ENCODE measurements around the gene CWH43. TPM values are rescaled to one million over a fixed set of nuclear protein-coding genes. Genes with fewer than 3 reads are reported as not detected.
A peak's percentile ranks its signal among the peaks of the same experiment; 100 is the strongest.

CWH43 gene
- total and polyA plus RNA-seq, 9 of the 15 experiments (the other 6 are each of a cell fraction or from before 2014, with no cell fraction given), result not detected

DNA sequence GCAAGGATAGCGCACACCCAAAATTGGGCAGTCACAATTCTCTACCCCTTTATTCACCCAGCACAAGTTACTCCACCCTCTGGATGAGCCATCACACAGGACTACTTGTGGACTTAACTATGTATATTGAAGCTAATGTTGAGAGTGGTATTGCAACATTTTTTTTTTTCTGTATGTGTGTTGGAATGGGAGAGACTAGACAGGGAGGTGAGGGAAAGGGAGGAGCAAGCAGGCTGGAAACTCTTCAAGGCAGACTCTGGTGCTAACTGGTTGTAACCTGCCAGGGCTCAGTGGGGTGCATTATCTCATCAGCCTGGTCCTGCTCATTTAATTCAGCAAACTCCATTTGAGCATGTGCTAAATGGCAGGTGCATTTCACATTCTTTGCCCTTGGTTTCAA, 18.4 kb upstream of the CWH43 start:
- in situ Hi-C loops (cut with MboI), result no loop called here
- H3K9me3 ChIP-seq (replicated peaks; ENCODE audit: control insufficient read depth, insufficient read depth, low read depth, low read length), result no peaks in the 10 kb centered on the region
- intact Hi-C loops (cut with micrococcal nuclease), result no loop called here

More for the DNA sequence above, 18.4 kb upstream of the CWH43 start:
- TF ChIP-seq TAF15 (IDR thresholded peaks at IDR 0.05; ENCODE audit: low read depth, low read length) (no peak), REST (IDR thresholded peaks at IDR 0.05; ENCODE audit: borderline replicate concordance) (peak; percentile 87), REST (CRISPR knock-in tag; IDR thresholded peaks at IDR 0.05; ENCODE audit: low read depth) (no peak), CHD4 (IDR thresholded peaks at IDR 0.05; ENCODE audit: insufficient read depth, insufficient replicate concordance, low read depth, low read length, poor library complexity, severe bottlenecking) (no peak), XRCC4 (IDR thresholded peaks at IDR 0.05; ENCODE audit: extremely low read depth, insufficient read depth, insufficient read length) (no peak), NFIC (IDR thresholded peaks at IDR 0.05) (no peak), CEBPG (CRISPR knock-in tag; IDR thresholded peaks at IDR 0.05) (no peak), CEBPG (tag; conservative IDR thresholded peaks at IDR 0.05 in 1 of 2, IDR thresholded peaks at IDR 0.05 in 1 of 2) (peak in 1 of 2 experiments; percentile 43; a peak in 1 of 4 replicates), CEBPB (tag; IDR thresholded peaks at IDR 0.05) (0 out of 2 replicates have a peak, but pooled peaks have one; percentile 22), COPS2 (conservative IDR thresholded peaks at IDR 0.05) (no peak)
- TF ChIP-seq, protein P1, sequence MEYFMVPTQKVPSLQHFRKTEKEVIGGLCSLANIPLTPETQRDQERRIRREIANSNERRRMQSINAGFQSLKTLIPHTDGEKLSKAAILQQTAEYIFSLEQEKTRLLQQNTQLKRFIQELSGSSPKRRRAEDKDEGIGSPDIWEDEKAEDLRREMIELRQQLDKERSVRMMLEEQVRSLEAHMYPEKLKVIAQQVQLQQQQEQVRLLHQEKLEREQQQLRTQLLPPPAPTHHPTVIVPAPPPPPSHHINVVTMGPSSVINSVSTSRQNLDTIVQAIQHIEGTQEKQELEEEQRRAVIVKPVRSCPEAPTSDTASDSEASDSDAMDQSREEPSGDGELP (CRISPR knock-in tag; IDR thresholded peaks at IDR 0.05; ENCODE audit: borderline replicate concordance), result no peak
- no peaks in the 10 kb centered on the region for H3K79me2 ChIP-seq (ENCODE audit: control insufficient read depth, insufficient read depth, low read length)
- CTCF ChIA-PET (ENCODE audit: low intra/inter-chr PET ratio), result no interaction called here
- no peak overlapping the region for H3K27ac ChIP-seq (ENCODE audit: extremely low read depth, low read depth, low read length)
- no peaks in the 10 kb centered on the region for H3K9me1 ChIP-seq (ENCODE audit: control insufficient read depth, insufficient read depth, low read length)
- H3K4me2 ChIP-seq (ENCODE audit: insufficient read depth, low read length), result no peak overlapping the region
- FAIRE-seq (no peak), ATAC-seq (no peak), DNase-seq (ENCODE audit: extremely low read depth in 1 of 4, low spot score in 3 of 4) (no peak)
- H2AFZ ChIP-seq (ENCODE audit: low read depth, low read length), result no peak overlapping the region
- 41% methylated on average over 1 of the region's 1 CpG for WGBS (ENCODE audit: insufficient coverage, low coverage, missing lambda C conversion rate)
- no peak overlapping the region for H3K4me3 ChIP-seq
- BruUV-seq (replicated peaks), result no TSS peak
- H3K27me3 ChIP-seq (ENCODE audit: control insufficient read depth in 2 of 2, insufficient read depth in 2 of 2, low read length in 2 of 2), result no peaks in the 10 kb centered on the region
- POLR2A ChIA-PET, result no interaction called here
- H4K20me1 ChIP-seq (replicated peaks; ENCODE audit: control insufficient read depth, insufficient read depth, low read length), result no peaks in the 10 kb centered on the region
- no peaks in the 10 kb centered on the region; a peak in 1 of 5 replicates for H3K4me1 ChIP-seq (replicated peaks in 1 of 2; ENCODE audit: control insufficient read depth in 2 of 2, insufficient read depth in 2 of 2, low read length in 2 of 2)
- no peaks in the 10 kb centered on the region for H3K36me3 ChIP-seq (ENCODE audit: control insufficient read depth, insufficient read depth, low read length)
- H3K9ac ChIP-seq (ENCODE audit: insufficient read depth in 1 of 2, low read depth in 2 of 2, low read length in 2 of 2), result no peak overlapping the region
